HTERT RPE-1 (cell line): ENCODE data around the gene PTGES.
"Not testable (repeated sequence)": the region's sequence is repeated elsewhere in the genome, so short reads cannot be mapped to it uniquely, and the experiment has no call there.

Source experiments
- in situ Hi-C: fragments of 300-500 bp; cut with MboI; formaldehyde crosslinking; loops from 4 replicates; pipeline ENCODE4 v1.14.3; 2020; ENCODE audit warnings: low sequenced_read_pairs

The PTGES gene

GRCh38 chr9:129749052-129749451 lies 3.8 kb downstream of the PTGES start:
- in situ Hi-C loops: not testable (repeated sequence)

GRCh38 chr9:129748249-129748648 lies 4.6 kb downstream of the PTGES start:
- in situ Hi-C loops: no loop called here

GRCh38 chr9:129746092-129746777 lies 6.6 kb downstream of the PTGES start:
- in situ Hi-C loops: no loop called here

- in situ Hi-C loops: no loop called here
Observed at GRCh38 chr9:129745200-129745599, 7.6 kb downstream of the PTGES start.

GRCh38 chr9:129740666-129741464 lies 12.0 kb downstream of the PTGES start:
- in situ Hi-C loops: no loop called here

GRCh38 chr9:129740174-129740573 lies 12.7 kb downstream of the PTGES start:
- in situ Hi-C loops: no loop called here

GRCh38 chr9:129739432-129739831 lies 13.4 kb downstream of the PTGES start:
- in situ Hi-C loops: no loop called here

GRCh38 chr9:129737479-129738274 lies 15.2 kb downstream of the PTGES start:
- in situ Hi-C loops: no loop called here

GRCh38 chr9:129736334-129736733 lies 16.5 kb downstream of the PTGES start:
- in situ Hi-C loops: no loop called here

GRCh38 chr9:129735546-129735945 lies 17.3 kb downstream of the PTGES start:
- in situ Hi-C loops: no loop called here

- in situ Hi-C loops: no loop called here
Observed at GRCh38 chr9:129733632-129733953, 19.2 kb downstream of the PTGES start.

- in situ Hi-C loops: no loop called here
Observed at GRCh38 chr9:129732946-129733631, 19.8 kb downstream of the PTGES start.

GRCh38 chr9:129732100-129732499 lies 20.7 kb downstream of the PTGES start:
- in situ Hi-C loops: no loop called here

GRCh38 chr9:129731477-129732085 lies 21.3 kb downstream of the PTGES start:
- in situ Hi-C loops: no loop called here

- in situ Hi-C loops: no loop called here
Observed at GRCh38 chr9:129728744-129729143, 24.1 kb downstream of the PTGES start.

- in situ Hi-C loops: no loop called here
Observed at GRCh38 chr9:129726322-129727160, 26.3 kb downstream of the PTGES start.

- in situ Hi-C loops: no loop called here
Observed at GRCh38 chr9:129725795-129726251, 27.0 kb downstream of the PTGES start.

- in situ Hi-C loops: no loop called here
Observed at GRCh38 chr9:129724456-129725190, 28.2 kb downstream of the PTGES start.

- in situ Hi-C loops: no loop called here
Observed at GRCh38 chr9:129722913-129723312, 29.9 kb downstream of the PTGES start.
